ENCODE measurements around the gene MCU.
"Not testable (repeated sequence)": the region's sequence is repeated elsewhere in the genome, so short reads cannot be mapped to it uniquely, and the experiment has no call there.

MCU gene

DNA sequence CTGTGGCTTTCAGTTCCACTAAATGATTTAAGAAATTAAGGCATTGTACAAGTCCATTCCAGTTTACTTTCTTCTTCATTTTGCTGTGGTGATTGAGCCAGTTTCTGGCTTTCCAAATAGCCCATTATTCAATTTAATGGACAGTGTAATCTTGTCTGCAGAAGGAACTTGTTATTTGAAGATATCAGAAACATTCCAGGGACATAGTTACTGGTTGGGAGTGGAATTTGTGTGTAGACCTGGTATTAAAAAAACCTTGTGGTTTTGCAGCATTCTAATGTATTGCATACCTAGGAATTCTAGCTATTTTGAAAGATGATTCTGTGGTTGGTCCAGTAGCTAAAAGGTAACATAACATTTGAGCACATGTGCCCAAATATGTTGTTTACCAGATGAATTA, 72.2 kb downstream of the MCU start:
- no peak for DNase-seq

DNA sequence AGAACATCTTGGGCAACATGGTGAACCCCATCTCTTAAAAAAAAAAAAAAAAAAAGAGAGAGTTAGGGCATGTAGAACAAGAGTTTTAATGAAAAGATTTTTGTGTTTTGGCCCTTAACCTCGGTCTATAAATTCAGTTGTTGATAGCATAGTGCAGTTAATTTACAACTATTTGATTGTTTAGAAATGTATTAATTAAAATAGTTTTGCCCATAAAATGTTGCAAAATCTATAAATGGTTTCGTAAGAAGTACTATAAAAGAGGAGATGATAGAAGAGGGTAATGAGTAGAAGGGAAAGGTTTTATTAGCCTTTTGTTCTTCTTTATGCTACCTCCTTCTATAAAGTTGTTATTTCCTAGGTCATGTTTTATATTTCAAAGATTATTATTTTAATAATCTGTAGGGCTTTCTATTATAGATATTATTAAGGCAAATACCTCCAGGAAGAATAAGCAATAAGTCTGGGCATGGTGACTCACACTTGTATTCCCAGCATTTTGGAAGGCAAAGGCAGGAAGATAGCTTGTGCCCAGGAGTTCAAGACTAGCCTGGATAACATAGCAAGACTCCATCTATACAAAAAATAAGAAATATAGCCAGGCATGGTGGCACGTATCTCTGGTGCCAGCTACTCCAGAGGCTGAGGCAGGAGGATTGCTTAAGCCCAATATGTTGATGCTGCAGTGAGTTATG, 73.3 kb downstream of the MCU start:
- no peak for DNase-seq

DNA sequence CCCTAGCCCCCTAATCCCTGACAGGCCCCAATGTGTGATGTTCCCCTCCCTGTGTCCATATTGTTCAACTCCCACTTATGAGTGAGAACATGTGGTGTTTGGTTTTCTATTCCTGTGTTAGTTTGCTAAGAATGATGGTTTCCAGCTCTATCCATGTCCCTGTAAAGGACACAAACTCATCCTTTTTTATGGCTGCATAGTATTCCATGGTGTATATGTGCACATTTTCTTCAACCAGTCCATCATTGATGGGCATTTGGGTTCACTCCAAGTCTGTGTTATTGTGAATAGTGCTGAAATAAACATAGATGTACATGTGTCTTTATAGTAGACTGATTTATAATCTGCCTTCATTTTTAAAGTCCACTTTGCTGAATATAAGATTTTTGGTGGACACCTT, 79.3 kb downstream of the MCU start:
- DNase-seq, result not testable (repeated sequence)

DNA sequence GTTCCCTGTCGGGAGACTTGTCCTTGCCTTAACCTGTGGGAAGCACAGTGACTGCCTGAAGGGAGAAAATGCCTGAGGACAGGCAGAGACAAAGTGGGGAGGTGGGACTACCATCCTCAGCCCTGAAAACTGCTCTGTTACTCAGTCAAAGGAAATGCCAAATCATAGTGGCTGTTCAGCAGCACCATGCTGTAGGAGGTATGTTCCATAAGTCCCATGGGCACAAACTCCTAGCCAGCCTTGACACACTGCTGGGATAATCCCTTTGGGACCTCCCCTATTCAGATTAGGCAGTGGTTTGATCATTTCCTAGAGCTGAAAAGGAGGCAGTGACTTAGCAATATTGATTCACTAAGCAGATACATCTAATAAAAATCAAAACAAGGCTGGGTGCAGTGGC, 80.1 kb downstream of the MCU start:
- no peak for DNase-seq

GRCh38 chr10:72779874-72780273, 87.9 kb downstream of the MCU start:
- no peak for DNase-seq

GRCh38 chr10:72782649-72783330, 90.8 kb downstream of the MCU start:
- peak; percentile 3 for DNase-seq

- peak; percentile 42 for DNase-seq
Measured at GRCh38 chr10:72783410-72783833, 91.5 kb downstream of the MCU start.

DNA sequence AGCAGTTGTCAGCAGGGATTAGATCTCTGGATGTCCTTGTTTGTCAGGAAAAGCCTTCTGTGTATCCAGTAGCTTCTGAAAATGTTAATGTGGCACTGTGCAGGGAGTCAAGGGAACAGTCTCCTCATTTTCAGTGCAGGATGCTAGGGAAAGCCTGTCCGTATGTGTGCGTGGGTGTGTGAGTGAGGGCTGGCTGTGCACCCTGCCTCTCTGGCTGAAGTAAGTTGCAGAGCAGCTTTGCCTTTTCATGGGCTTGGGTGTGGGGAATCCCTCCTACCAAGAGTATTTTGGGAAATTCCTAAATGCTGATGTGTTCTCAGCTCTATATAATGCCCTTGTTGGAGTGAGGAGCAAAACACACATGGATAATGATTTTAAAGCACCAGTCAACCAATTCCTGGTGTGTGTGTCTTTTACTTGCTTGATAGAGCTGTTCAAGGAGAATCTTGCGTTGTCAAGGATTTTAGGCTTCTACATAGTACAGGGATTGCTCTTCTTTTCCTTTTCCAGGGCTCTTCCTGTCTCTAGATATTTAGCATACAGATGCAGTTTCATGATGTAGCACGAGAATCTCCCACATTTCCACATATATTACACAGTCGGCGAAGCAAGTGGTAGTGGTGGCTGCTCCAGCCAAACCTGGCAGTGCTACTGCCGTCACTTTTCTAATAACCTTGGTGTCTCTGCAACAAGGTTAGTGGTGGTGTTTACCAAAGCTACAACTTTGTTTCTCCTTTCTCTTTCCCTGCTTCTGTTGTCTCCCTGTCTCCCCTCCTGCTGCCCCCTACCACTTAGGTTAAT, 92.8 kb downstream of the MCU start:
- peak; percentile 71 for DNase-seq

DNA sequence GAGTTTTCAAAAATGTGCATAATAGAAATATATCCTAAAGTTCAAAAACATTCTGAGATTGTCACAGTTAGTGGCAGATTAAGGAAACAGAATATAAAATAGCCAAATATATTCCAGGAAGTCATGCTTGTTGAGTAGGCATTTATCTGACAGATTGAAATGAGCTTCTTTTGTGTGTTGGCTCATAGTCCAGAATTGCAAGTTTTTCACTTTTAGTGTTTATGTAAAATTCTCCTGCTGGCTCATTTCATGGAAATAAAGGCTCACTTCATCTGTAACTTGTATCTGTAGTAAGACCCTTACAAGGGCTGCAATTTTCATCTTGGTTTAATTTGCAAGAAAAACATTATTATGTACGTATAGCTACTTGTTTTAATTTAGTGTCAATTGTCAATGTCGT, 93.5 kb downstream of the MCU start:
- DNase-seq, result peak; percentile 18

GRCh38 chr10:72790216-72790990, 98.5 kb downstream of the MCU start:
- no peak for DNase-seq

- DNase-seq, result no peak
Measured at GRCh38 chr10:72792288-72792687, 100.3 kb downstream of the MCU start.

DNA sequence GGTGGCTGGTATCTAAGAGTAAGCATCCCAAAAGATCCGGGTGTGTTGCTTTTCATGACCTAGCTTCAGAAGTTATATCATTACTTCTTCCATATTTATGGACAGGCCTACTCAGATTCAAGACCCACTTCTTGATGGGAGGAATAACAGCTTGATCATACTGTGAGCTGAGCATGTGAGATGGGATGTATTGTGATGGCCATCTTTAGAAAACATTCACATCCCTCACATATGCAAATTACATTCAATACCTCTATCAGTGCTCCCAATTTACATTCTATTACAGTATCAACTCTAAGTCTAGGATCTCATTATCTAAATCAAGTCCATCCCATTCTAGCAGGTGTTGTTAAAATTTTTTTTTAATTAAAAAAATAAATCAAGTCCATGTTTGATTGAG, 101.8 kb downstream of the MCU start:
- no peak for DNase-seq

DNA sequence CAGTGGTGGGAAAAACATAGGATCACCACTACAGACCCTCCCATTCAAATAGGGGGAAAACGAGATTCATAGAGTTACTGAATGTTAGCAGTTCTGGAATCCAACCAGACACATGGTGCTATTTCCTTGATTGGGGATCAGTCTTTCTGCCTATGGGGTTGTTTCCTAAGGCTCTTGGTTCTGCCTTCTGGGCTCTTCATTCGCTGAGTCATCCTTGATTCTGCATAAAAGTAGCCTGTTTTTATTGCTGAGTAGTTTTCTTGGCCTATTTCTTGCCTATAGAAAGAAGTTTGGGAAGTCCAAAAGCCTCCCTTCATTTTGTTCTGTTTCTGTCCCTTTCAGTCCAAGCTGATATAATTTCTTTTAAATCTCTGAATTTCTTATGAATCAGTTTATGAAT, 102.3 kb downstream of the MCU start:
- DNase-seq, result no peak

GRCh38 chr10:72796042-72796441, 104.1 kb downstream of the MCU start:
- DNase-seq, result no peak

DNA sequence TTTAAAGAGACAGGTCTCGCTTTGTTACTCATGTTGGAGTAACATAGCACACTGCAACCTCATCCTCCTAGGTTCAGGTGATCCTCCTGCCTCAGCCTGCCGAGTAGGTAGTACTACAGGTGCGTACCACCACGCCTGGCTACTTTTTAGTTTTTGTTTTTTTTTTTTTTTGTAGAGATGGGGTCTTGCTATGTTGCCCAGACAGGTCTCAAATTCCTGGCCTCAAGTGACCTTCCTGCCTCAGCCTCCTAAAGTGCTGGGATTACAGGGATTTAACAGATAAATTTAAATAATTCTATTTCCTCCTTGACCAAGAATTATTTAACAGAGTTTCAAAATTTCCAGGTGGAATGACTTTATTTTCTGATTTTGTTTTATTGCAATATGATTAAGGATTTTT, 104.6 kb downstream of the MCU start:
- no peak for DNase-seq

DNA sequence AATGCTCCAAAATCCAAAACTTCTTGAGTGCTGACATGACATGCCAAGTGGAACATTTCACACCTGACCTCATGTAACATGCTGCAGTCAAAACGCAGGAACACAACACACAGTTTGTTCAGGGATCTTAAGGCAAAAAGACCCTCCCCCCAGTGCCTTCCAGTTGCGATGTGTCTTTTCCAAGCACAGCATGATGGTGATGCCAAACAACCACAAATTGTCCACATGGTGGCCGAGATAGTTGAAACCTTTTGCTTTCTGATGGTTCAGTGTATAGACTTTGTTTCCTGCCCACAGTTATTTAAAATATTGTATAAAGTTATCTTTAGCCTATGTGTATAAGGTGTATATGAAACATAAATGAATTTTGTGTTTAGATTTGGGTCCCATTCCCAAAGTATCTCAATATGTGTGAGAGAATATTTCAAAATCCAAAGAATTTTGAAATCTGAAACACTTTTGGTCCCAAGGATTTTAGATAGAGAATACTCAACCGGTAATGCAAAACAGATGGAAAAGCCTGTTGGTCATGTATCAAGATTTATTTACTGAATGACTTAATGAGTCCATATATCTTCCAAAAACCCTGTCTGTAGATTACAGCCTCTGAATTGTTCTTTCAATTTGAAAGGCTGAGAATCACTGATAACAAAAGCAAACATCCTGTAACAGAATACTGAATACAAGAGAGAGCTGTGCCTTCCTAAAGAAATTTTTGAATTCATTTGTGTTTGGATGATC, 108.2 kb downstream of the MCU start:
- DNase-seq, result peak; percentile 14

DNA sequence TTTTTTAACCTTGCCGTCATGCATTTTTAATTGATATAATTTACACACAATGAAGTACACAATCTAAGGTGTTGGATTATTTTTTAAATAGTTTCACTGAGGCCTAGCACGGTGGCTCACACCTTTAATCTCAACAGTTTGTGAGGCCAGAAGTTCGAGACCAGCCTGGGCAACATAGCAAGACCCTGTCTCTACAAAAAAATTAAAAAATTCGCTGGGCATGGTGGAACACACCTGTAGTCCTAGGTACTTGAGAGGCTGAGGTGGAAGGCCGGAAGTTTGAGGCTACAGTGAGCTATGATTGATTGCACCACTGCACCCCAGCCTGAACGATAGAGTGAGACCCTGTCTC, 108.8 kb downstream of the MCU start:
- DNase-seq, result no peak

GRCh38 chr10:72801263-72801868, 109.4 kb downstream of the MCU start:
- no peak for DNase-seq

DNA sequence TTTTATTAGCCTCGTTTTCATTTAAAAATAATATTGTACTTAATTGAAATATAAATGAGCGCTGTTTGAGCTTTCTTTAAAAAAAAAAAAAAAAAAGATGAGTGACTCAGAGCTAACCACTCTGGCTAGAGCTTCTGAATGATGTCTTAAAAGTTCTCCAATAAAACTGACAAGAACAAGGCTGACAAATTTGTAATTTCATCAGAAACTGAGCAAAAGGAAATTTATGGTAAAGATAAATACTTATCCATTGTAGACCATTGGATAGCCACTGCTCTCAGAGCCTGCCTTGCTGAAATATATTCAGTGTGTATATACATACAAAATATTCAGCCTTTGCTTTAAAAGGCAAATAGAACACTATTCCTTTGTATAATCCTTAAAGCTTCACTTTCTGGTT, 110.4 kb downstream of the MCU start:
- no peak for DNase-seq

DNA sequence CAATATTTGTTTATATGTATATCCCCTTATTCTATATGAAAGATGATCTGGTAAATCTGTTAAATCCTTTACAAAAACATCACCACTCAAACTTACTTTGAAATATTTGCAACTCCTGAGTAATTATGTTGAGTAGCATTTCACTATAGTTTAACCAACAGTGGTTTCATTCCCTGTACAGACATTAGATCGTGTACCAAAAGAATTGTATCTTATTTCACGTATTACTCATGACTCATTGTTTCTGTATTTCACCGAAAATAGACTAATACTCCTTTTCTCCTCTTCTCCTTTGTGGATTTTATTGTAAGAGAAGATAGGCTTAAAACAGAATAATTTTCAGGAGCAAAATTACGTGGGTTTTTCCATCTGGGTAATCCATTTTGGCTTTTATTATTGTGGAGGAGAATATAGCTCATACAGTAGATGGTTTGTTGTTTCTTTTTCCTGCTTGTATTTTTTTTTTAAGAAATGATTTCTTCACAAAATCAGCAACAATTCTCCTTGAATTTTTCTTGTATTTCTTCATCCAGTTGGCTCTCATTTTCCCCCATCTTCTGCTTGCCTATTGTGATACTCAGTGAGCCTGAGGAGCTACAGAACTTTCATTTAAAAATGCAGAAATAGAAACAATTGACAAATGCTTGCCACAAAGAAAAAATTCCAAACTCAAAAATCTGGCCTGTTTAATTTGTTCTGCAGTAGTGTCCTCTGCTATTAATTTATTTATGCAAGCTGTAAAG, 111.0 kb downstream of the MCU start:
- peak; percentile 16 for DNase-seq

GRCh38 chr10:72808001-72808400, 116.1 kb downstream of the MCU start:
- no peak for DNase-seq
